ENCODE data around the gene ATM. TPM values are rescaled to one million over a fixed set of nuclear protein-coding genes. Genes with fewer than 3 reads are reported as not detected.

The ATM gene
- total RNA-seq, 4 donors from 2014 or later = 31.7 to 135 (median 88.5) TPM

DNA sequence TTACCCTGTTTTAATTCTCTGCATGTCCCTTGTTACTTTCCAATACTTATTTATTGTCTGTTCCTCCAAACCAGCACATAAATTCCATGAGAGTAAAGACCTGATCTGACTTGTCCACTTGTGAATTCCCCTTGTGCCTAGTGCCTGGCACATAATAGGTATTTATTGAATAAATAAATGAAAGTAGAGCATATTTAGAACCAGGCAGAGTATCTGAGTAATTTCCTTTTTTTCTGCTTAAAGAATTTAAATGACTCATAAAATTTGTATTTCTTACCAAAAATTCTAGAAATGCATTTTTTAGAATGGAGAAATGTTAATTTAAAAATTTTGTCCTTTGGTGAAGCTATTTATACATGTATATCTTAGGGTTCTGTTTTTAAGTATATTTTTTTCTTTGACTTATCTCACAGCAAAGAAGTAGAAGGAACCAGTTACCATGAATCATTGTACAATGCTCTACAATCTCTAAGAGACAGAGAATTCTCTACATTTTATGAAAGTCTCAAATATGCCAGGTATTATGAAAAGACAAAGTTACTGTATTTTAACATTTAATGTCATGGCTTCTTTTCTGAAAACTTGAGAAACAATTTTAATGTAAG lies 96.8 kb downstream of the ATM start:
- in situ Hi-C loops (cut with MboI; ENCODE audit: low pct_ligation_motif_present in 1 of 4, low pct_unique_long_range_greater_than_20kb in 1 of 4, low sequenced_read_pairs in 3 of 4) (loop anchor here in 1 of 4 donors (10.0 kb wide), 1 partner anchor 335 kb away; no protein-coding TSS in a partner anchor), intact Hi-C loops (cut with DNase I; ENCODE audit: low total_unique reads) (no loop called here)
- DNase-seq = no peak
- TF ChIP-seq EP300 (IDR thresholded peaks at IDR 0.05; ENCODE audit: low read depth) = no peak
- TF ChIP-seq POLR2AphosphoS5 (IDR thresholded peaks at IDR 0.05) = no peak
- no peak for TF ChIP-seq POLR2A (IDR thresholded peaks at IDR 0.05)
- no peak for TF ChIP-seq CTCF (IDR thresholded peaks at IDR 0.05)
- H3K9me3 ChIP-seq = no peaks in the 10 kb centered on the region
- peaks cover 0 to 47% (median 14%) of the 10 kb centered on the region in 4 donors for H3K36me3 ChIP-seq
- no peak overlapping the region for H3K4me3 ChIP-seq
- H3K4me1 ChIP-seq = no peaks in the 10 kb centered on the region
- no peak overlapping the region for H3K27ac ChIP-seq
- no peaks in the 10 kb centered on the region for H3K27me3 ChIP-seq

DNA sequence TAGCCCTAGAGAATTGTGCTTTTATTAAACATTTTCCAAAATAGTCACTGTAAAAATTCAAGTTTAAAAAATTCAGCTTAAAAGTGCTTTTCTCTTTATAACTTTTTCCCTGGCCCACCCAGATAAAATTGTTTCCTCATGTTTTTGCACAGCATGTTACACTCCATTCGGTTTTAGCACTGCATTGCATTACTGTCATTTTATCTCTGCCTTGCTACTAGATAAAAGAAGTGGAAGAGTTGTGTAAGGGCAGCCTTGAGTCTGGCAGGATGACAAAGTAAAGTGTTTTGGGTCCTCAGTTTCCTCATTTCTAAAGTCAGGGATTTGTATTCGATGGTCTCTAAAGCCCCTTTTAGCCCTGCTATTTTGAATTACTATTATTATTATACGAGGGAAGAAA lies 99.8 kb downstream of the ATM start:
- intact Hi-C loops (cut with DNase I; ENCODE audit: low total_unique reads) = no loop called here

DNA sequence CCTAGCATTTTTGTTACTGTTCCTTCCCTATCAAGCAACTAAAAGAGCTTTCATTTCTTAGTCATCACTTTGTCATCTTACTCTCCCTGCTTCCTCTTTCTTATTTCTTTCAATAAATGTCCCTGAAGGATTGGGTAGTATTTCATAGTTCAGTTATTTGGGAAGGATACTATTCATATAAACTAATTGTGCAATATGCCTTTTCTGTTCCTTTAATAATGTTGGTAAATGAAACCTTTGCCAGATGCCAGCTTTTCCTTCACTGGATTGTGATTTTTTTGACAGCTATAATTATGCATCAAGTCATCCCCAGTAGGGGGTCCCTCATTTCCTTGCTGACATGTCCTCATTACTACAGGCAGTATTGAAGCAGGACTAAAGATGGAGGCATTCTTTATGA lies 101.7 kb downstream of the ATM start:
- intact Hi-C loops (cut with DNase I; ENCODE audit: low total_unique reads) (no loop called here), in situ Hi-C loops (cut with MboI; ENCODE audit: low pct_ligation_motif_present in 1 of 4, low pct_unique_long_range_greater_than_20kb in 1 of 4, low sequenced_read_pairs in 3 of 4) (no loop called here)
- Histone ChIP-seq H3K4me3 (no peak overlapping the region), H3K27me3 (no peaks in the 10 kb centered on the region), H3K27ac (no peak overlapping the region), H3K36me3 (peaks cover 0 to 61% (median 16%) of the 10 kb centered on the region in 4 donors), H3K9me3 (no peaks in the 10 kb centered on the region), H3K4me1 (no peaks in the 10 kb centered on the region)
- DNase-seq = no peak
- TF ChIP-seq POLR2A (IDR thresholded peaks at IDR 0.05) = no peak
- no peak for TF ChIP-seq CTCF (IDR thresholded peaks at IDR 0.05)
- no peak for TF ChIP-seq EP300 (IDR thresholded peaks at IDR 0.05; ENCODE audit: low read depth)
- TF ChIP-seq POLR2AphosphoS5 (IDR thresholded peaks at IDR 0.05) = no peak

More for the DNA sequence above, 99.8 kb downstream of the ATM start:
- H3K27me3 ChIP-seq = no peaks in the 10 kb centered on the region
- no peak for DNase-seq
- no peak overlapping the region for H3K4me3 ChIP-seq
- no peaks in the 10 kb centered on the region for H3K9me3 ChIP-seq
- no peak overlapping the region for H3K27ac ChIP-seq
- no peaks in the 10 kb centered on the region for H3K4me1 ChIP-seq
- 92 to 94% methylated on average over 3 of the region's 3 CpGs for WGBS, 2 donors (ENCODE audit: low coverage in 1 of 2)
- H3K36me3 ChIP-seq = peaks cover 0 to 45% (median 14%) of the 10 kb centered on the region in 4 donors
- no peak for TF ChIP-seq CTCF (IDR thresholded peaks at IDR 0.05)
- TF ChIP-seq EP300 (IDR thresholded peaks at IDR 0.05; ENCODE audit: low read depth) = no peak
- TF ChIP-seq POLR2AphosphoS5 (IDR thresholded peaks at IDR 0.05) = no peak
- in situ Hi-C loops (cut with MboI; ENCODE audit: low pct_ligation_motif_present in 1 of 4, low pct_unique_long_range_greater_than_20kb in 1 of 4, low sequenced_read_pairs in 3 of 4) = no loop called here

DNA sequence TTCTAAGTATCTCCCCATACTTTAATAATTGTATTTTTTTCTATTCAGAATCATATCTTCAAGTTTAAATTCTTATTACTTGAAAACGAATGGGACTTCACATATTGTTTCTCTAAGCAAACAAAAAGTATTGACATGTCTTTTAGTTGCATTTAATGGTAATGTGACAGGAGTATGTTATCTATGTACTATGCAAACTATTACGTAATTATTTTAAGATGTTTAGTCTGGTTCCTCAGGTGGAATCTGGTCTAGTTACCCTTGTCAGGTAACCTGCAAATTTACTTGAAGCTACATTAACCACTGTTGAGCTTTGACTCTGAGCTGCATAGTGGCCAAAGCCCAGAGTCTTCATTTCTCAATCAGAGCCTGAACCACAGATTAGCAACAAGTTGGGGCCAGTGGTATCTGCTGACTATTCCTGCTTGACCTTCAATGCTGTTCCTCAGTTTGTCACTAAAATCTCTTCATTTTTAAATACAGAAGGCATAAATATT lies 110.6 kb downstream of the ATM start:
- WGBS, 2 donors (ENCODE audit: low coverage in 1 of 2) = 81 to 92% methylated on average over 2 of the region's 2 CpGs

More for the DNA sequence above, 110.6 kb downstream of the ATM start:
- H3K36me3 ChIP-seq = peaks cover 0 to 62% (median 21%) of the 10 kb centered on the region in 4 donors
- no peak for DNase-seq
- in situ Hi-C loops (cut with MboI; ENCODE audit: low pct_ligation_motif_present in 1 of 4, low pct_unique_long_range_greater_than_20kb in 1 of 4, low sequenced_read_pairs in 3 of 4) (no loop called here), intact Hi-C loops (cut with DNase I; ENCODE audit: low total_unique reads) (no loop called here)
- TF ChIP-seq POLR2A (IDR thresholded peaks at IDR 0.05) (no peak), POLR2AphosphoS5 (IDR thresholded peaks at IDR 0.05) (no peak), EP300 (IDR thresholded peaks at IDR 0.05; ENCODE audit: low read depth) (no peak), CTCF (IDR thresholded peaks at IDR 0.05) (no peak)
- H3K4me1 ChIP-seq = no peaks in the 10 kb centered on the region
- H3K27ac ChIP-seq = no peak overlapping the region
- no peaks in the 10 kb centered on the region for H3K9me3 ChIP-seq
- H3K27me3 ChIP-seq = no peaks in the 10 kb centered on the region
- no peak overlapping the region for H3K4me3 ChIP-seq
